Measurements from ENCODE around the gene IFT27. TPM values are rescaled to one million over a fixed set of nuclear protein-coding genes. Genes with fewer than 3 reads are reported as not detected.

The IFT27 gene
- total RNA-seq, 1 experiment from 2014 or later = 23.2 TPM

DNA sequence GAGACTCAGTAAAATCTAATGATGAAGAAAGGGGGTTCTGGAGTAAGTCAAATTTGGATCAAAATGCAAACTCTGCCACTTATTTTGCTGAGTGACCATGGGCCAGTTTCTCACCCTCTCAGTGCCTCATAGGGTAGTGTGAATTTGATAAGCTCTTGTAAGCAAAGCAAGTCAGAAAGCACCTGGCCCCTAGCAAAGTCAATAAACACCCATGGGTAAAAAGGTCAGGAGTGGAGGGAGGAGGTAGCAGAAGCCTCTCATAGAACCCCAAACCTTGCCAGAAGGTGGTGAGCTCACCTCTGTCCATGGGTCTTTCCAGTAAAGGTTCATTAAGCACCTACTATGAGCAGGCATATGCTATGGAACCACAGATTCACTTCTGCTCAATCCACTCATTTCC lies 53.9 kb downstream of the IFT27 start:
- peaks cover 75% of the 10 kb centered on the region for H3K27me3 ChIP-seq (ENCODE audit: insufficient read depth, low read length)
- H3K4me3 ChIP-seq (replicated peaks in 1 of 2; ENCODE audit: low read depth in 1 of 2, low read length in 2 of 2) = no peak overlapping the region
- H3K9me2 ChIP-seq (ENCODE audit: insufficient read depth) = no peaks in the 10 kb centered on the region
- no peak overlapping the region for H3K9ac ChIP-seq (ENCODE audit: low read length)
- intact Hi-C loops (cut with micrococcal nuclease) = no loop called here
- ATAC-seq (no peak), DNase-seq (ENCODE audit: low read depth, low spot score) (no peak)
- H3K79me2 ChIP-seq (ENCODE audit: insufficient read depth, low read length) = no peaks in the 10 kb centered on the region
- ChIA-PET POLR2A (no interaction called here), RAD21 (ENCODE audit: low non-redundant PET in 1 of 2, low total read pairs in 2 of 2, uncharacterized antibody in 2 of 2, unreplicated experiment in 2 of 2) (no interaction called here), CTCF (no interaction called here)
- H4K20me1 ChIP-seq (ENCODE audit: insufficient read depth) = no peaks in the 10 kb centered on the region
- TF ChIP-seq FOSL1 (IDR thresholded peaks at IDR 0.05; ENCODE audit: low read depth) (no peak), TCF7L2 (IDR thresholded peaks at IDR 0.05; ENCODE audit: borderline replicate concordance, extremely low read depth, insufficient read depth, insufficient read length) (no peak), SRF (IDR thresholded peaks at IDR 0.05; ENCODE audit: low read depth) (no peak), CEBPB (IDR thresholded peaks at IDR 0.05; ENCODE audit: low read depth) (no peak), EGR1 (IDR thresholded peaks at IDR 0.05; ENCODE audit: low read depth) (no peak)
- TF ChIP-seq, protein P1, sequence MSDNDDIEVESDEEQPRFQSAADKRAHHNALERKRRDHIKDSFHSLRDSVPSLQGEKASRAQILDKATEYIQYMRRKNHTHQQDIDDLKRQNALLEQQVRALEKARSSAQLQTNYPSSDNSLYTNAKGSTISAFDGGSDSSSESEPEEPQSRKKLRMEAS (IDR thresholded peaks at IDR 0.05) = no peak
- H3K4me2 ChIP-seq (ENCODE audit: low read length) = no peak overlapping the region
- BruUV-seq (replicated peaks) = no TSS peak
- H3K9me3 ChIP-seq (ENCODE audit: control insufficient read depth in 1 of 2, insufficient read depth in 1 of 2, low read depth in 1 of 2, low read length in 2 of 2) = no peaks in the 10 kb centered on the region
- H3K27ac ChIP-seq (ENCODE audit: low read depth, low read length) = no peak overlapping the region
- H3K36me3 ChIP-seq (ENCODE audit: control insufficient read depth in 1 of 2, insufficient read depth in 2 of 2, low read length in 2 of 2) = no peaks in the 10 kb centered on the region
- H2AFZ ChIP-seq (ENCODE audit: low read depth, low read length, poor library complexity, severe bottlenecking) = no peak overlapping the region
- H3K4me1 ChIP-seq (ENCODE audit: control insufficient read depth in 1 of 2, insufficient read depth in 2 of 2, low read length in 2 of 2) = no peaks in the 10 kb centered on the region

DNA sequence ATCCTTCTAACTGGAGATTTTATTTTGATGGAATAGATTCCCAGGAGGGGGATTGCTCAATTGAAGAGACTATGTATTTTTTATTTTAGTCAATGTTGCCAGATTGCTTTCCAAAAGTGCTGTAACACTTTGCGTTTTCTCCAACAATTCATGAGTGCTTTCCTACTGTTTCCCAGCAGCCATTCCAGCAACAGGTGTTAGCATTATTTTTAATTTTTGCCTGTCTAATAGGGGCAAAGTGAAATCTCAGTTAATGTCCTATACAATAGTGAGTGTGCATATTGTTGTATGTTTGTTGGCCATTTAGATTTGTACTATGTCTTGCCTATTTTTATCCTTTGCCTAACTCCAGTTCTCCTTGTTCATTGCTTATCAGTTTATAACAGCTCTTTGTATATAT lies 60.3 kb downstream of the IFT27 start:
- no peaks in the 10 kb centered on the region for H3K36me3 ChIP-seq (ENCODE audit: control insufficient read depth in 1 of 2, insufficient read depth in 2 of 2, low read length in 2 of 2)
- TF ChIP-seq, protein P2, sequence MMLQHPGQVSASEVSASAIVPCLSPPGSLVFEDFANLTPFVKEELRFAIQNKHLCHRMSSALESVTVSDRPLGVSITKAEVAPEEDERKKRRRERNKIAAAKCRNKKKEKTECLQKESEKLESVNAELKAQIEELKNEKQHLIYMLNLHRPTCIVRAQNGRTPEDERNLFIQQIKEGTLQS (IDR thresholded peaks at IDR 0.05) = no peak
- TF ChIP-seq RAD21 (IDR thresholded peaks at IDR 0.05; ENCODE audit: low read depth) = no peak
- TF ChIP-seq CBX3 (IDR thresholded peaks at IDR 0.05; ENCODE audit: low read depth) = no peak
- TF ChIP-seq EZH2phosphoT487 (IDR thresholded peaks at IDR 0.05; ENCODE audit: borderline replicate concordance) = no peak
- TF ChIP-seq YY1 (IDR thresholded peaks at IDR 0.05; ENCODE audit: extremely low read depth, insufficient replicate concordance, low read depth, low read length) = no peak
- TF ChIP-seq EZH2 (IDR thresholded peaks at IDR 0.05) = no peak
- no peak for TF ChIP-seq SRF (IDR thresholded peaks at IDR 0.05; ENCODE audit: low read depth)
- no peak for TF ChIP-seq TCF7L2 (IDR thresholded peaks at IDR 0.05; ENCODE audit: borderline replicate concordance, extremely low read depth, insufficient read depth, insufficient read length)
- no peak for TF ChIP-seq ZFX (IDR thresholded peaks at IDR 0.05)
- H4K20me1 ChIP-seq (ENCODE audit: insufficient read depth) = no peaks in the 10 kb centered on the region
- H3K4me3 ChIP-seq (replicated peaks in 1 of 2; ENCODE audit: low read depth in 1 of 2, low read length in 2 of 2) = no peak overlapping the region
- no peaks in the 10 kb centered on the region for H3K9me2 ChIP-seq (ENCODE audit: insufficient read depth)
- DNase-seq (ENCODE audit: low read depth, low spot score) = no peak
- no peaks in the 10 kb centered on the region for H3K4me1 ChIP-seq (ENCODE audit: control insufficient read depth in 1 of 2, insufficient read depth in 2 of 2, low read length in 2 of 2)
- H3K79me2 ChIP-seq (ENCODE audit: insufficient read depth, low read length) = no peaks in the 10 kb centered on the region
- H3K9ac ChIP-seq (ENCODE audit: low read length) = no peak overlapping the region
- H3K27ac ChIP-seq (ENCODE audit: low read depth, low read length) = no peak overlapping the region
- ChIA-PET CTCF (no interaction called here), POLR2A (no interaction called here), RAD21 (ENCODE audit: low non-redundant PET in 1 of 2, low total read pairs in 2 of 2, uncharacterized antibody in 2 of 2, unreplicated experiment in 2 of 2) (no interaction called here)
- intact Hi-C loops (cut with micrococcal nuclease) = no loop called here
- ATAC-seq = no peak
- H3K27me3 ChIP-seq (ENCODE audit: insufficient read depth, low read length) = peaks cover 73% of the 10 kb centered on the region
- H3K9me3 ChIP-seq (ENCODE audit: control insufficient read depth in 1 of 2, insufficient read depth in 1 of 2, low read depth in 1 of 2, low read length in 2 of 2) = no peaks in the 10 kb centered on the region
- BruUV-seq (replicated peaks) = no TSS peak
- H3K4me2 ChIP-seq (ENCODE audit: low read length) = no peak overlapping the region
- no peak overlapping the region for H2AFZ ChIP-seq (ENCODE audit: low read depth, low read length, poor library complexity, severe bottlenecking)

All from HCT116 (cell line).